Superior temporal gyrus (tissue), 1 donor: ENCODE measurements around the gene FREM2.
A peak's percentile ranks its signal among the peaks of the same experiment; 100 is the strongest.

Experiments used
- DNase-seq: peaks from one replicate; pipeline ENCODE4 v3.0.0-alpha.2; 2016; ENCODE audit errors: extremely low spot score

FREM2 gene

DNA sequence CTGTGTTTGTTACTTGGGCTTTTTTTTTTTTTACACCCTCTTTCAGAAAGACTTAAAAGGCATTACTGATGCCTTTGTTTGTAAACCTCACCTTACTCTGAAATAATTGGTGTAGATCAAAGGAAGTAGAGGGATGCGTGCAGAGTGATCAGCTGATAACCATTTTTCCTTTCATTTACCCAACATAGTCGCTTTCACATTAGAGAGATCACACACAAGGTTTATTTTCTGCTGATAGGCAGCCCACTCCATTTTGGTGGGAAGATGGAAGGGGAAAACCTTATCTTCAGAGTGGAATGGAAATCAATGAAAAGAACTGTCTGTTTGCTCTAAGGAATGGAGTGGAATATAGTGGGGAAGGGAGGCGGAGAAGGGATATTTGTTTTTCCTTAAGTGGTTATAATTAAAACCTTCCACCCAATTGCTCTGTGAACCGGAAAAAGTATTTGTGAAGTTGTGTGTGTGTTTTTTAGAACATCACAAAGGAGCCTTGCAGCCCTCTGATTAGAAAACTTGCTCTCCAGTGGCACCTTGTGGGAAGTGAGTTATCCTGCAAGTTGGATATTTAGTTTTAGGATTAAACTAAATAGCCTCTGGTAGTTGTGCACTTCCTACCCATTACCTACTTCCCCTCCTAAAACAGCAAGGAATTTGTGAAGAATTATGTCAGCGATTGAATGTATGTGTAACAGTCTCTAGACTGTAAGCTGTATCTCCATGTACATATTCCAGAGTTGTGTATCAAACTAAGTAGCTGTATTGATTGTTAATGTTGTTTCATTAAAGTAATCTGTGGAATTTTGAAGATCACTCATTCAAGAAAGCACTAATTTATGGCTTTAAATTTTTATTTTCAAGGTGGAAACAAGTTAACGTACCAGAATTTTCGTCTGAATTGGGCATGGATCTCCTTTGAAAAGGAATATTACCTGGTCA lies 76.8 kb downstream of the FREM2 start:
- DNase-seq: peak; percentile 88

- DNase-seq: no peak
Measured at GRCh38 chr13:38766799-38767198, 79.9 kb downstream of the FREM2 start.

- DNase-seq: peak; percentile 92
Measured at GRCh38 chr13:38767506-38768265, 80.8 kb downstream of the FREM2 start.

- DNase-seq: no peak
Measured at GRCh38 chr13:38769526-38769925, 82.6 kb downstream of the FREM2 start.

DNA sequence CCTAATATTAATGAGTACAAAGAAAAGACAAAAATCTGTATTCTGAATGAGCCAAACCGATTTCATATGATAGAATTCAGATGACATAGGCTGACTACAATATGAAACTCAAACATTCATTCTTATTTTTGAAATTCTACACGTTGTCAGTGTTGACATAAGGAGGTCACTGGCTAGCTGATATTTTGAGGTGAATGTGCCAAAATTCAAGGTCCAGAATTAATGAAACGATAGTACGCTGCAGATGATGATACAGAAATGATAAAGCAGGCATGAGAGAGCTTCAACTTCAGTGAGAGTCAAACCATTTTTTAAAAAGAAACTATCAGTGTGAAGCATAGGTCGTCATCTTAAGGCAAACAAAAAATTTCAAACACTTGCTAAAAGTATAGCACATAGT lies 88.2 kb downstream of the FREM2 start:
- no peak for DNase-seq

DNA sequence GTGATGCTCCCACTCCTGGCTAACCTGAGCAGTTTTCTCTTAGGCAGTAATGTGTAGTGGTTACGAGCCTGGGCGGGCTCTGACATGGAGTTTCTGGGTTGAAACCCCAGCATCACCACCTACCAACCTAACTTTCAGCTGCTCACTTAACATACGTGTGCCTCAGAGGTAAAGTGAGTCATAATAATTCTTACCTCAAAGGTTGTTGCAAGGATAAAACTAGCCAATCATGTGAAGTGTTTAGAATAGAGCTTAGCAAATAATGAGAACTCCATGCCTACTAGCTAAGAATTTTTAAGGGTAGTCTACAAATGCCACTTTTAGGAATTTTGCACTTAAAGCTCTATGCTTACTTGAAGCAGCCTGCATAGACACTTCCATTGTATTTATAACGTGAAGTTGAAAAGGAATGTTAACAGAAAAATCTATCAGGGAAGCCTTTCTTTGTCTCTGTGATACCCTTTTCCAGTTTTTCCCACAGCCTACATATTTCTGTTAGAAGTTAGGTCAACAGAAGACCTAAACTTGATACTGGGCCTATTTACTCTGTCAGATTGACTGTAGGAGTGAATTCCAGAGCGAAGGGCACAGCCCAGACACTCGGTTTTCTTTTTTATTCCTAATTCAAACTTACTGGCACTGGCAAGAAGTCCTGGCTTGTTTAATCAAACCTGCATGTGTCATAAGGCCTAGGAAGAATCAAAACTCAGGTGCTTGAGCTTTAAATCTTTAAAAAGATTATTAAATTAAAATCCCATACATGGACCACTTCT lies 90.7 kb downstream of the FREM2 start:
- DNase-seq: no peak

- DNase-seq: no peak
Measured at GRCh38 chr13:38781539-38781938, 94.7 kb downstream of the FREM2 start.

- no peak for DNase-seq
Measured at GRCh38 chr13:38784036-38784880, 97.4 kb downstream of the FREM2 start.

DNA sequence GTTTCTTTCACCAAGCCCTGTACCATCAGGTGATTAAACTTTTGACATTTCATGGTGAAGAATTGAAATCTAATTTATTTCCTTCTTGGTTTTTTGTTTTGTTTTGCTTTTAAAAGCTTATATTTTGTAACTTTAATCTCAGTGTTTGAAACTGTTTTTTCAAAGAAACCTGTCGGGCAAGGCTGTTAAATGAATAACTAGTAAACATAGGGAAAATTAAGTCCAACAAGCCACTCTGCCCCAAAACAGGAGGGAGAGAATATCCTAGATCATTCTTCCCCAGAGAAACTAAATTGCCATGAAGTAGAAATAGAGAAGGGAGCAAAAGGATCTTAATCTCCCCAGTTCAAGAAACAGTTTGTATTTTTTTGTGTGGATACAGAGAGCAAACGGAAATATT lies 98.2 kb downstream of the FREM2 start:
- no peak for DNase-seq

DNA sequence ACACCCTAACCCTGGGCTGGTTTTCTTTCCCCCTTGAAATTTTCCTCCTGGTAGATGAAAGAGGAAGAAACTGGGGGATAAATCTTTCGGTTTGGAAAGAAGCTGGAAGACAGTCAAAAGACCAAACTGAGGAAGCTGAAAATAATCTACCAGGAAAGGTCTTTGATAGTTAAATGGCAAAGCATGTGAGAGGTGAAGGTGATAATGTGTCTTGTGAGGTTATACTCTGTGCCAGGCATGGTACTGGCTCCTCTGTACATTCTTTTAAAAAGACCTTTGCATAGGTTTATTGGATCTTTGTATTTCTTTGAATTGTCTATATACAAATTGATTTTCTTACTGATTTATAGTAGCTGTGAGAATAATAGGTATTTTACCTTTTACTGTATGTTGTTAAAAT lies 98.6 kb downstream of the FREM2 start:
- DNase-seq: no peak

GRCh38 chr13:38787550-38787949 lies 100.7 kb downstream of the FREM2 start:
- no peak for DNase-seq

GRCh38 chr13:38796890-38797289 lies 110.0 kb downstream of the FREM2 start:
- DNase-seq: no peak

DNA sequence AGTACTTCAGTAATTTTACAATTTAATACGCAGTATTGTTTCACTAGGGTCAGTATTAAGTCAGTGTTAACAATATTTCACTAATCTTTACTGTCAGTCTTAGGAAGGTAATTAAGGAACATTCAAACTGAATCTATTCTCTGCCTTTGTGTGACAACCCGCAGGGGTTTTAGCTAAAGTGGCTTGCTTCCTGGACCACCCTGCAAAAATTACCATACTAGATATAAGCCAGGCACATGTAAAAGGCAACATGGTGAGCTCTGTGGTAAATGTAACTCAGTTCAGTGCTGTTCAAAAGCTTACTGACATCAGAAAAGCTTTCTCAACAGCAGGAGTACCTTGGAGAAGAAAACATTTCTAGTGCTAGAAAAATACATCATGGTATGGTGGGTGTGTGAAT lies 116.7 kb downstream of the FREM2 start:
- no peak for DNase-seq

DNA sequence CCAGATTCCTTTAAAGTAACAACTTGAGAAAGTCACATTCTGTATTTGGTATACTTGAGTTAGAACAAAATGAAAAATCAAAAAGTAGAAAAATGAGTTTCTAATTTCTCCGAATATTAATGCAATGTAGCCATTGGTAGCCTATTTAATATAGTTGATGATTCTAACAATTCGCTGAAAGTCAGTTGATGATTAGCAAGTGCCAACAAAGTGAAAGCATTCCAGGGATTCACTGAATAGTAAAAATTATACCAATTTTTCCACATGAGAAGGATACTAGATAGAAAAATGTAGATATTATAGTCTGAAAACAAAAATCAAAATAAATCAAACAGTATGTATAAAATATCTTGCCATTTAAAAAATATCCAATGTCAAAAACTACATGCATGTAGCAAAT lies 117.2 kb downstream of the FREM2 start:
- peak; percentile 23 for DNase-seq

DNA sequence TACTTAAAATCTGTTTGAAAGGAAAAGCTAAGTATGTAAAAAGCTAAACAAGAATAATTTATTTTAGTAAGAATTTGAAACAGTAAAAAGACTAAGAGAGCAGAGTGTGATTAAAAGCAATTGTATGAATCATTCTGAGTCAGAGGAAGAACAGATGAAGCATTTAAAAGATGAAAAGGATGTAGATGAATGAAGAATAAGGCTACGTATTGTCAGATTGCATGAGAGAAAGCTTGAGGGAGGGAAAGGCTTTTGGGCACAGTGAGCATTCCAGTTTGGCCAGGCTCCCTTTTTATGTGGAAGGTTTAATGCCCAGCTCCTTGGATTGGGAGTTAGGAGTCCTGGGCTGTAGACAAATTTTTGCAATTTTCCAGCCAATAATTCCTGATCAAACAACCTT lies 117.7 kb downstream of the FREM2 start:
- peak; percentile 48 for DNase-seq

DNA sequence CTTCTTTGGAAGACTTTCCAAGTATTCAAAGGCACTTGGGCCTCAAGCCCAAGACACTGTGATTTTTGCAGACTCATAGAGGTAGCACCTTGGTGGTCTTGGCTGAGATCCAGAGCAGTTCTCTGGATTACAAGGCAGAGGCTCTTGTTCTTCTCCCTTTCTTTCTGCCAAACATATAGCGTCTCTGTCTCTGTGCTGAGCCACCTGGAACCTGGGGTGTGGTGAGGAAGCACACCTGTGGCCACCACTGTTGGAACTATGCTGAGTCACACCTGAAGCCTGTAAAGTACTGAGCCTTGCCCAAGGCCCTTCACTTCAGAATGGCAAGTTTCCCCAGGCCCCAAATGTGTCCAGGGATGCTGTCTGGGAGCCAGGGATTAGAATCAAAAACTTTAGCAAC lies 127.5 kb downstream of the FREM2 start:
- DNase-seq: no peak

GRCh38 chr13:38819053-38819452 lies 132.2 kb downstream of the FREM2 start:
- DNase-seq: peak; percentile 77

DNA sequence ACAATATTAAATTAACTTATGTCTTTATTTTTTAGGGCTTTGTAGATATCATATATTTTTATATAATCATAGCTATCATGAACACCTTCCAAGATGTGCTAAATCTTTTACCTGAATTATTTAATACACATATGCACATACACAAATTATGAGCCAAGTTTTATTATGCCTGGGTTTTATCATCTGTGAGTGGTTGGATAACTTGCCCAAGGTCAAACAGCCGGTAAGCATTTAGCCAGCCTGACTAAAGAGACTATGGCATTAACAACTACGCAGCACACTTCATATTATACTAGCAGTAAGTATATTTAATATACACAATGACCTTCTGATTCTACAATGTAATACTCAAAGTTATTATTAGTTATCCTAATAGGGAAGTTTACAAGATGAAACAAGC lies 132.7 kb downstream of the FREM2 start:
- DNase-seq: no peak

DNA sequence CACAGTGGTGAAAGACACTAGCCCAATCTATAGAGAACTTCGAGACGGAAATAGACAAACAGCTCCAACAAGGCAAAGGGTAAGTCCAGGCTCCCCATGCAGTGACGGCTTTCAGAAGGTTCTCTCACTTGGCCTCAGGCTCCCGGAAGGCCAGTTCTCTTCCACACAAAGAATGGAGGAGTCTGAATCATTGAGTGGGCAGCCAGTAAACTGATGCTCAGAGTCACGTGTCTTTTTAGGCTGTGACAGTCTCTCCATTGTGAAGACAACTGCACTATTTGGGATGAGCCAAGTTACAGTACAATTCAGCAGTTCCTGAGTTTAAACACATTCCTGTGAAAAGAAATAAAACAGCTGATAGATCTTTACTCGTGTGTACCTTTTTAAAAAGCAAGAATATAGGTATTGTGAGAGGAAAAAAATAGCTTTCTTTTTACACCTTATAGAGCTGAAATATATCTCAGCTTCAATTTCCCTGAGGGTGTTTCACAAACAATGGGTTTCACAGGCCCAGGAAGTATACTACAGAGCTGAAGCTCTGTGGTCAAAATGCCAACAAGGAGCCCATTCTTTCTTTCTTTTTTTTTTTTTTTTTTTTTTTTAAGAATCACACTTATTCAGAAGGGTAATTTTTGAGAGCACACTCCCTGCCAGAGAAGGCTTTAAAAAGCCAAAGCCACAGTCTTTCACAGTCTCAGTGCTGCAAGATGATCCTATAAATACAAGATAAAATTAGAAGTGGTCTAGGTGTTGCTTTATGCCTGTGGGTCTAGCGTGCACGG lies 135.1 kb downstream of the FREM2 start:
- DNase-seq: peak; percentile 95

DNA sequence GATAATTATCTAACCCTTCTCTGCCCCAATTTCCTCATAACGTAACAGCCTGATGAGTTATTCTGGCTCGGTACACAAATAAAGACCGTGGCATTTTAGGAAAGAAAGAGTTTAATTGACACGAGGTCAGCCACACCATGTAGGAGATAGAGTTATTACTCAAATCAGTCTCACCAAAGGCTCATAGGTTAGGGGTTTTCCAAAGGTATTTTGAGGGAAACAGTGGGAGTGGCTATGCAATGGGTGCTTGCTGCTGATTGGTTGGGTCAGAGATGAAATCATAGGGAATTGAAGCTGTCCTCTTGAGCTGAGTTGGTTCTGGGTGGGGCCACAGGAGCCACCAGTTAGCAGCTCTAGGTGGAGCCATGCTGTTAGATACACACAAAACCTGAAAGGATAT lies 137.5 kb downstream of the FREM2 start:
- DNase-seq: no peak
